Osteoblast (primary cell): ENCODE measurements around the gene WNT7B. TPM values are rescaled to one million over a fixed set of nuclear protein-coding genes. Genes with fewer than 3 reads are reported as not detected.

Experiments used
- DNase-seq: peaks from one replicate; pipeline ENCODE4 v3.0.0; 2011; ENCODE audit warnings: low spot score, mixed read lengths; ENCODE audit not compliant: insufficient read length; ENCODE audit errors: missing footprints
- H2AFZ ChIP-seq: 2 replicates; pipeline ENCODE4 v1.6.0; 2011; ENCODE audit warnings: mild to moderate bottlenecking, low read length
- H3K27ac ChIP-seq: 2 replicates; pipeline ENCODE4 v1.5.1; 2011; ENCODE audit warnings: mild to moderate bottlenecking, low read depth, low read length, moderate library complexity
- H3K27me3 ChIP-seq: 2 replicates; pipeline ENCODE4 v1.6.0; 2012; ENCODE audit warnings: mild to moderate bottlenecking, control low read depth, inconsistent platforms, low read length, moderate library complexity; ENCODE audit not compliant: insufficient read depth
- H3K36me3 ChIP-seq: 2 replicates; pipeline ENCODE4 v1.5.1; 2011; ENCODE audit warnings: mild to moderate bottlenecking, low read length, control low read depth, moderate library complexity; ENCODE audit not compliant: insufficient read depth
- H3K4me1 ChIP-seq: 2 replicates; pipeline ENCODE4 v1.5.1; 2011; ENCODE audit warnings: mild to moderate bottlenecking, low read length, control low read depth, moderate library complexity; ENCODE audit not compliant: insufficient read depth
- H3K4me2 ChIP-seq: 2 replicates; pipeline ENCODE4 v1.6.0; 2011; ENCODE audit warnings: mild to moderate bottlenecking, low read length; ENCODE audit not compliant: insufficient read depth
- H3K4me3 ChIP-seq: fragments of 200-600 bp; sonication (generic); 3 replicates; pipeline ENCODE4 v1.5.1; 2012; ENCODE audit warnings: mild to moderate bottlenecking, low read length, inconsistent platforms; ENCODE audit not compliant: insufficient read depth
- H3K79me2 ChIP-seq: 2 replicates; pipeline ENCODE4 v1.6.0; 2012; ENCODE audit warnings: mild to moderate bottlenecking, low read length, control low read depth, inconsistent platforms; ENCODE audit not compliant: insufficient read depth
- H3K9me3 ChIP-seq: 2 replicates; pipeline ENCODE4 v1.5.1; 2011; ENCODE audit warnings: low read depth, low read length, control low read depth
- H4K20me1 ChIP-seq: 2 replicates; pipeline ENCODE4 v1.6.0; 2012; ENCODE audit warnings: mild to moderate bottlenecking, low read length, control low read depth; ENCODE audit not compliant: insufficient read depth
- CTCF ChIP-seq: IDR thresholded peaks from 2 replicates; pipeline ENCODE4 v1.5.1; 2011; ENCODE audit warnings: mild to moderate bottlenecking, low read depth, low read length, moderate library complexity; ENCODE audit errors: extremely low read depth
- total RNA-seq: library from RNA; depleted of rRNA; stranded (reverse); fragments of >200 nt; gene quantifications from 2 replicates; pipeline ENCODE4 v1.2.3, GENCODE V29; 2012

WNT7B gene
- total RNA-seq, 1 donor = not detected

DNA sequence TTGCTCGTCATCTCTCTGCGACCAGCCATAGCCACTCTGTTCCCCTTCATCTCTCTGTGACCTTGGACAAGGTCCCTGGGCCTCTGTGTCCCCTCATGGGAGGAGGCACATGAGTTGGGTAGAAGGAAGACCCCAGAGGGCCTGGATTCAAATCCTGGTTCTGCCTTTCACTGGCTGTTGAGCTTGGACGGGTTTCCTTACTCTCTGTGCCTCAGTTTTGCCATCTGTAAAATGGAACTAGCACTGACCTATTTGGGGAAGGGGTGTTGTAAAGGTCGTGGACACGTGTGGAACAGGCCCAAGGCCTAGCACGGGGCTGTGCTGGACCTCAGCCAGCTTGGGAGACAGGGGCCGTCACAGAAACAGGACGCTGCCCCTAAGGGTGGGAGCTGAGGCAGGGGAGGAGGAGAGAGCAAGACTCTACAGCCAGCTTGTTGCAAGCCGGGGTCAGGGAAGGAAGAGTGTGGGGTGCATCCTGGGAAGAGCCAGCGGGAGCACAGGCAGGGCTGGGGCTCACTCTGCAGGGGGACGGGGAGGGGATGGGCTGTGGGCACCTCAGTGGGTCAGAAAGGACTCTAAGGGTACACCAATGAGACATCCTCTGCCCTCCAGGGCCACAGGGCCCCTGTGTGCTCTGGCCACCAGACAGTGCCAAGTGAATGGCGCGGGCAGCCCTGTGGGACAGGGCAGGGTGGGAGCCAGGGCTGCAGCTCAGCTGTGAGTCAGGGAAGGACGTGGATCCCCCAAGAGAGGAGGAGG is 59.1 kb downstream of the WNT7B start:
- Histone ChIP-seq H3K9me3 (no peaks in the 10 kb centered on the region), H3K27ac (no peak overlapping the region), H3K4me2 (no peak overlapping the region), H2AFZ (no peak overlapping the region), H3K4me3 (no peak overlapping the region), H3K36me3 (no peaks in the 10 kb centered on the region), H4K20me1 (no peaks in the 10 kb centered on the region), H3K4me1 (no peaks in the 10 kb centered on the region), H3K27me3 (peaks cover 6% of the 10 kb centered on the region), H3K79me2 (no peaks in the 10 kb centered on the region)
- no peak for DNase-seq
- TF ChIP-seq CTCF = no peak

GRCh38 chr22:45917146-45917545 is 59.8 kb downstream of the WNT7B start:
- no peaks in the 10 kb centered on the region for H3K79me2 ChIP-seq
- no peaks in the 10 kb centered on the region for H3K36me3 ChIP-seq
- H3K27ac ChIP-seq = no peak overlapping the region
- H3K4me1 ChIP-seq = no peaks in the 10 kb centered on the region
- H4K20me1 ChIP-seq = no peaks in the 10 kb centered on the region
- H3K27me3 ChIP-seq = peaks cover 6% of the 10 kb centered on the region
- DNase-seq = no peak
- no peak overlapping the region for H3K4me3 ChIP-seq
- H2AFZ ChIP-seq = no peak overlapping the region
- no peak for TF ChIP-seq CTCF
- no peaks in the 10 kb centered on the region for H3K9me3 ChIP-seq
- no peak overlapping the region for H3K4me2 ChIP-seq

DNA sequence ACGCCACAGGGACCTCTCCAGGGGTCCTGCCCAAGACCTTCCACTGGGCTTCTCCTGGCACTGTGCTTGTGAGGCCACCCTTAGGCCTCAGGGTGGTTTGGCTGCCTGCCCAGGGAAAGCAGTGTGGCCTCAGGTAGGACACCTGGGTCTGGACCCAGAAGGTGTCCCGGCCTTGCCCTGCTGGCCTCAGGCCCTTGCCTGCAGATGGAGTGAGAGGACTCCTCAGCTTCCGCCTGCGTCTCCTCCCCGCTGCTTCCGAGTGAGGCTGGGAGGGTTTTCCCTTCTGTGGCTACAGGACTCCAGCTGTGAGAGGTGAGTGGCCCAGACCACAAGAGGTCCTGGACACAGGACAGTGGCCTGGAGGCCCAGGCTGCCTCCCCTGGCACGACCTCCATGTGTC is 60.4 kb downstream of the WNT7B start:
- DNase-seq = no peak
- no peaks in the 10 kb centered on the region for H3K36me3 ChIP-seq
- no peak overlapping the region for H3K27ac ChIP-seq
- no peak overlapping the region for H2AFZ ChIP-seq
- no peak overlapping the region for H3K4me2 ChIP-seq
- H3K9me3 ChIP-seq = no peaks in the 10 kb centered on the region
- peaks cover 6% of the 10 kb centered on the region for H3K27me3 ChIP-seq
- no peak overlapping the region for H3K4me3 ChIP-seq
- H3K4me1 ChIP-seq = no peaks in the 10 kb centered on the region
- no peaks in the 10 kb centered on the region for H3K79me2 ChIP-seq
- H4K20me1 ChIP-seq = no peaks in the 10 kb centered on the region
- TF ChIP-seq CTCF = no peak

GRCh38 chr22:45915841-45916240 is 61.1 kb downstream of the WNT7B start:
- no peak overlapping the region for H3K27ac ChIP-seq
- no peaks in the 10 kb centered on the region for H3K9me3 ChIP-seq
- H3K27me3 ChIP-seq = peaks cover 6% of the 10 kb centered on the region
- no peak overlapping the region for H3K4me3 ChIP-seq
- H3K4me1 ChIP-seq = no peaks in the 10 kb centered on the region
- no peak overlapping the region for H3K4me2 ChIP-seq
- H4K20me1 ChIP-seq = no peaks in the 10 kb centered on the region
- no peak for DNase-seq
- H3K36me3 ChIP-seq = no peaks in the 10 kb centered on the region
- H3K79me2 ChIP-seq = no peaks in the 10 kb centered on the region
- H2AFZ ChIP-seq = no peak overlapping the region
- no peak for TF ChIP-seq CTCF
